ENCODE data around the gene KCNH3. TPM values are rescaled to one million over a fixed set of nuclear protein-coding genes. Genes with fewer than 3 reads are reported as not detected.

KCNH3 gene
- total and polyA plus RNA-seq, 2 donors (not counting 3 experiments of a cell fraction or from before 2014, with no cell fraction given), result 0.13 to 0.14 TPM

DNA sequence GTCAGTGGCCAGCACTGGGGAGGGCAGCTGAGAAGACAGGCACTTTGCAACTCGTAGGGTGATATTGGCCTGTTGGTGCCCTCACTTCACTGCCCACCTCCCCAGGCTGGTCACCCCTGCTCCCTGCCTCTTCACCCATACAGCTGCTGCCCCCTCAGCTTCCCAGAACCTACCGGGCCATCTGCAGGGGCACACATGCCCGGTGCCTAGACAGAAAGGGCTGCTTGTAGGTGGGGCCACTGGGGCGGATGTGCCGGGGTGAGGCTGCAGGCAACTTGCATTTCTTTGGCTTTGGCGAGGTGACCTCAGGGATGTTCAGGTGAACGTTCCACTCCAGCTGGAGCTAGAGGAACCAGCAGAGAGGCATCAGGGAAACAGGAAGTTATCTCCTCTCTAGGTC lies 49.5 kb downstream of the KCNH3 start:
- Histone ChIP-seq H3K4me3 (replicated peaks in 1 of 3; ENCODE audit: insufficient read depth in 1 of 3, low read depth in 1 of 3, low read length in 3 of 3) (no peak overlapping the region), H3K9ac (replicated peaks; ENCODE audit: extremely low read depth, insufficient read depth, low read length) (no peak overlapping the region), H3K36me3 (ENCODE audit: control insufficient read depth in 2 of 2, extremely low read depth in 1 of 2, insufficient read depth in 2 of 2, low read length in 2 of 2) (no peaks in the 10 kb centered on the region), H3K4me2 (ENCODE audit: insufficient read depth, low read length) (no peak overlapping the region), H3K4me1 (ENCODE audit: control insufficient read depth, extremely low read depth, insufficient read depth, low read length) (no peaks in the 10 kb centered on the region), H3K27ac (ENCODE audit: insufficient read depth, low read depth, low read length) (no peak overlapping the region), H3K79me2 (ENCODE audit: control insufficient read depth, insufficient read depth, low read length) (no peaks in the 10 kb centered on the region), H3K27me3 (ENCODE audit: control insufficient read depth in 2 of 2, insufficient read depth in 2 of 2, low read length in 2 of 2) (no peaks in the 10 kb centered on the region), H3K9me3 (replicated peaks; ENCODE audit: control insufficient read depth, insufficient read depth, low read length) (no peaks in the 10 kb centered on the region), H3K9me1 (replicated peaks; ENCODE audit: control insufficient read depth, extremely low read depth, insufficient read depth, low read length) (no peaks in the 10 kb centered on the region), H4K20me1 (replicated peaks; ENCODE audit: control insufficient read depth, extremely low read depth, insufficient read depth, low read length) (no peaks in the 10 kb centered on the region), H2AFZ (ENCODE audit: low read depth, low read length) (no peak overlapping the region)
- no peak for FAIRE-seq
- DNase-seq (ENCODE audit: low read depth, low spot score), result no peak
- POLR2A ChIA-PET, result no interaction called here
- TF ChIP-seq JUN (IDR thresholded peaks at IDR 0.05; ENCODE audit: borderline replicate concordance, insufficient read depth, insufficient read length, low read depth), result no peak
- TF ChIP-seq POLR2A (IDR thresholded peaks at IDR 0.05; ENCODE audit: low read depth, low read length), result no peak
- TF ChIP-seq MYC (IDR thresholded peaks at IDR 0.05; ENCODE audit: low read depth, low read length), result no peak
- TF ChIP-seq, protein P1, sequence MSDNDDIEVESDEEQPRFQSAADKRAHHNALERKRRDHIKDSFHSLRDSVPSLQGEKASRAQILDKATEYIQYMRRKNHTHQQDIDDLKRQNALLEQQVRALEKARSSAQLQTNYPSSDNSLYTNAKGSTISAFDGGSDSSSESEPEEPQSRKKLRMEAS (IDR thresholded peaks at IDR 0.05; ENCODE audit: insufficient read depth, insufficient read length), result no peak
- no peak for TF ChIP-seq FOS (IDR thresholded peaks at IDR 0.05; ENCODE audit: borderline replicate concordance, insufficient read depth, low read length)
- TF ChIP-seq GATA2 (IDR thresholded peaks at IDR 0.05; ENCODE audit: insufficient read depth, insufficient read length, low read depth, low read length), result no peak
- no peak for TF ChIP-seq POLR2AphosphoS5 (IDR thresholded peaks at IDR 0.05; ENCODE audit: insufficient read depth, low read depth, low read length)
- TF ChIP-seq CTCF (IDR thresholded peaks at IDR 0.05; ENCODE audit: extremely low read depth in 1 of 2, insufficient read depth in 1 of 2, low read depth in 1 of 2, low read length in 2 of 2), result no peak
- TF ChIP-seq EZH2 (IDR thresholded peaks at IDR 0.05; ENCODE audit: borderline replicate concordance, low read depth, low read length, severe bottlenecking), result no peak
- intact Hi-C loops (cut with micrococcal nuclease), result no loop called here
- CTCF ChIA-PET, result interaction anchor here (0.7 to 1.6 kb wide), 4 partner anchors 8 to 241 kb away, joined by 3 to 7 read pairs (median 4); no protein-coding TSS in a partner anchor
- no TSS peak for BruUV-seq (replicated peaks)
- dilution Hi-C loops (cut with MboI; ENCODE audit: extremely low pct_ligation_motif_present, low sequenced_read_pairs), result no loop called here

All from endothelial cell of umbilical vein (primary cell).